Activated CD4-positive, alpha-beta T cell treated with anti-CD3 and anti-CD28 coated beads for 4 hours (primary cell): ENCODE measurements around the gene TBX2.

Experiments used
- DNase-seq, 2 donors: peaks; one replicate each; pipeline ENCODE4 v3.0.0-alpha.2; 2020

TBX2 gene

GRCh38 chr17:61455324-61456060 lies 55.8 kb downstream of the TBX2 start:
- DNase-seq = no peak

- no peak for DNase-seq
Observed at GRCh38 chr17:61456061-61456681, 56.5 kb downstream of the TBX2 start.

- no peak for DNase-seq
Observed at GRCh38 chr17:61456688-61457225, 57.1 kb downstream of the TBX2 start.

- DNase-seq = no peak
Observed at GRCh38 chr17:61457226-61457983, 57.8 kb downstream of the TBX2 start.

- DNase-seq = no peak
Observed at GRCh38 chr17:61458000-61458399, 58.4 kb downstream of the TBX2 start.

- DNase-seq = no peak
Observed at GRCh38 chr17:61458421-61459141, 58.9 kb downstream of the TBX2 start.
